Measurements from ENCODE around the gene SLC25A48.

Gene SLC25A48

GRCh38 chr5:135862744-135863143 lies 28.3 kb downstream of the SLC25A48 start:
- Histone ChIP-seq H3K27me3 (replicated peaks; ENCODE audit: control insufficient read depth, insufficient read depth, low read length) (peaks cover 22% of the 10 kb centered on the region), H3K36me3 (ENCODE audit: control insufficient read depth, insufficient read depth, low read length, severe bottlenecking) (no peaks in the 10 kb centered on the region), H3K9ac (ENCODE audit: low read length) (no peak overlapping the region), H3K9me3 (ENCODE audit: control insufficient read depth, low read length) (peaks cover 25% of the 10 kb centered on the region), H3K4me1 (ENCODE audit: control insufficient read depth, insufficient read depth, low read length) (peaks cover 6% of the 10 kb centered on the region), H3K4me3 (ENCODE audit: low read length) (no peak overlapping the region)
- DNase-seq (ENCODE audit: low read depth): no peak

- Histone ChIP-seq H3K9ac (ENCODE audit: low read length) (no peak overlapping the region), H3K9me3 (ENCODE audit: control insufficient read depth, low read length) (peaks cover 9% of the 10 kb centered on the region), H3K4me3 (ENCODE audit: low read length) (no peak overlapping the region), H3K36me3 (ENCODE audit: control insufficient read depth, insufficient read depth, low read length, severe bottlenecking) (no peaks in the 10 kb centered on the region), H3K4me1 (ENCODE audit: control insufficient read depth, insufficient read depth, low read length) (peaks cover 6% of the 10 kb centered on the region), H3K27me3 (replicated peaks; ENCODE audit: control insufficient read depth, insufficient read depth, low read length) (peaks cover 29% of the 10 kb centered on the region)
- DNase-seq (ENCODE audit: low read depth): no peak
These were observed 30.3 kb downstream of the SLC25A48 start for GRCh38 chr5:135864503-135865435.

- Histone ChIP-seq H3K4me1 (ENCODE audit: control insufficient read depth, insufficient read depth, low read length) (peaks cover 6% of the 10 kb centered on the region), H3K36me3 (ENCODE audit: control insufficient read depth, insufficient read depth, low read length, severe bottlenecking) (no peaks in the 10 kb centered on the region), H3K4me3 (ENCODE audit: low read length) (no peak overlapping the region), H3K27me3 (replicated peaks; ENCODE audit: control insufficient read depth, insufficient read depth, low read length) (peaks cover 37% of the 10 kb centered on the region), H3K9ac (ENCODE audit: low read length) (no peak overlapping the region), H3K9me3 (ENCODE audit: control insufficient read depth, low read length) (peaks cover 8% of the 10 kb centered on the region)
- no peak for DNase-seq (ENCODE audit: low read depth)
These were observed 31.6 kb downstream of the SLC25A48 start for GRCh38 chr5:135866016-135866415.

GRCh38 chr5:135867599-135867998 lies 33.1 kb downstream of the SLC25A48 start:
- H3K9ac ChIP-seq (ENCODE audit: low read length): no peak overlapping the region
- H3K27me3 ChIP-seq (replicated peaks; ENCODE audit: control insufficient read depth, insufficient read depth, low read length): peaks cover 44% of the 10 kb centered on the region
- H3K4me3 ChIP-seq (ENCODE audit: low read length): no peak overlapping the region
- no peak for DNase-seq (ENCODE audit: low read depth)
- H3K4me1 ChIP-seq (ENCODE audit: control insufficient read depth, insufficient read depth, low read length): no peaks in the 10 kb centered on the region
- peaks cover 8% of the 10 kb centered on the region for H3K9me3 ChIP-seq (ENCODE audit: control insufficient read depth, low read length)
- H3K36me3 ChIP-seq (ENCODE audit: control insufficient read depth, insufficient read depth, low read length, severe bottlenecking): no peaks in the 10 kb centered on the region

GRCh38 chr5:135868681-135869080 lies 34.2 kb downstream of the SLC25A48 start:
- Histone ChIP-seq H3K9me3 (ENCODE audit: control insufficient read depth, low read length) (peaks cover 8% of the 10 kb centered on the region), H3K36me3 (ENCODE audit: control insufficient read depth, insufficient read depth, low read length, severe bottlenecking) (no peaks in the 10 kb centered on the region), H3K27me3 (replicated peaks; ENCODE audit: control insufficient read depth, insufficient read depth, low read length) (peaks cover 41% of the 10 kb centered on the region), H3K9ac (ENCODE audit: low read length) (no peak overlapping the region), H3K4me1 (ENCODE audit: control insufficient read depth, insufficient read depth, low read length) (no peaks in the 10 kb centered on the region), H3K4me3 (ENCODE audit: low read length) (no peak overlapping the region)
- DNase-seq (ENCODE audit: low read depth): no peak

- Histone ChIP-seq H3K4me3 (ENCODE audit: low read length) (no peak overlapping the region), H3K36me3 (ENCODE audit: control insufficient read depth, insufficient read depth, low read length, severe bottlenecking) (no peaks in the 10 kb centered on the region), H3K4me1 (ENCODE audit: control insufficient read depth, insufficient read depth, low read length) (no peaks in the 10 kb centered on the region), H3K27me3 (replicated peaks; ENCODE audit: control insufficient read depth, insufficient read depth, low read length) (peaks cover 47% of the 10 kb centered on the region), H3K9me3 (ENCODE audit: control insufficient read depth, low read length) (peaks cover 6% of the 10 kb centered on the region), H3K9ac (ENCODE audit: low read length) (no peak overlapping the region)
- no peak for DNase-seq (ENCODE audit: low read depth)
These were observed 34.8 kb downstream of the SLC25A48 start for GRCh38 chr5:135869276-135869675.

DNA sequence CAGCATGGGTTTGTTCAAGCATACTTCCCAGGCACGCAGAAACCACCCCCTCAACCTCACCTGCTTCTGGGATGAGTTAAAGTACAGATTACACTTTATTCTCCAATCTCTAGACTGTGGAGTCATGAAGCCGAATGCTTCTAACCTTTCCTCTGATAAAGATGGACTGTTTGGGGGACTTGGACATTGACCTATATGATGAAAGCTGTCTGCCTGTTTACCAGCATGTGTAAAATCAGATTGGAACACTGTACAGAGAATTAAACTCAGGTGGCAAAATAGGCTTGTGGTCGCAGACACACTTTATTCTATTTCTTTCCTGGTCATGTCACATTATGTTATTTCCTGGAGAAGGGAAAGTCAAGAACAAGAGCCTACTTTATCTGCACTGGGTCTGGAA lies 35.5 kb downstream of the SLC25A48 start:
- H3K27me3 ChIP-seq (replicated peaks; ENCODE audit: control insufficient read depth, insufficient read depth, low read length): peaks cover 54% of the 10 kb centered on the region

GRCh38 chr5:135871268-135871915 lies 36.9 kb downstream of the SLC25A48 start:
- H3K4me3 ChIP-seq (ENCODE audit: low read length): no peak overlapping the region
- H3K27me3 ChIP-seq (replicated peaks; ENCODE audit: control insufficient read depth, insufficient read depth, low read length): peaks cover 47% of the 10 kb centered on the region
- H3K9ac ChIP-seq (ENCODE audit: low read length): no peak overlapping the region
- peaks cover 2% of the 10 kb centered on the region for H3K9me3 ChIP-seq (ENCODE audit: control insufficient read depth, low read length)
- no peaks in the 10 kb centered on the region for H3K4me1 ChIP-seq (ENCODE audit: control insufficient read depth, insufficient read depth, low read length)
- H3K36me3 ChIP-seq (ENCODE audit: control insufficient read depth, insufficient read depth, low read length, severe bottlenecking): no peaks in the 10 kb centered on the region
- no peak for DNase-seq (ENCODE audit: low read depth)

More for the DNA sequence above, 35.5 kb downstream of the SLC25A48 start:
- no peak overlapping the region for H3K9ac ChIP-seq (ENCODE audit: low read length)
- DNase-seq (ENCODE audit: low read depth): no peak
- H3K36me3 ChIP-seq (ENCODE audit: control insufficient read depth, insufficient read depth, low read length, severe bottlenecking): no peaks in the 10 kb centered on the region
- no peaks in the 10 kb centered on the region for H3K4me1 ChIP-seq (ENCODE audit: control insufficient read depth, insufficient read depth, low read length)
- no peak overlapping the region for H3K4me3 ChIP-seq (ENCODE audit: low read length)
- peaks cover 2% of the 10 kb centered on the region for H3K9me3 ChIP-seq (ENCODE audit: control insufficient read depth, low read length)

DNA sequence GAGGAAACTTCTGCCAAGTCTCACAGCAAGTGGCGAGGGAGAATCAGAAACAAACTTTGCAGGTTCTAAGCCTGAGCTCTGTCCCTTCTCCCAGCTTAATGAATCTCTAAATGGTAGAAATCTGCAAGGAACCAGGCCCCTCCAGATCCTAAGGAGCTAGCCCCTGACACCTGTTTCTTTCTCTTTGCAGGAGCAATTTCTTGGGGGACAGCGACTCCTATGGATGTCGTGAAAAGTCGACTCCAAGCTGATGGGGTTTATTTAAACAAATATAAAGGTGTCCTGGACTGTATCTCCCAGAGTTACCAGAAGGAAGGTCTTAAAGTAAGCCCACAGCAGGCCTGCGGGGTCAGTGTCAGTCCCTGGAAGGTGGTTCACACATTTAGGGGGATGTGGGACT lies 39.4 kb downstream of the SLC25A48 start:
- no peak overlapping the region for H3K4me3 ChIP-seq (ENCODE audit: low read length)
- H3K4me1 ChIP-seq (ENCODE audit: control insufficient read depth, insufficient read depth, low read length): no peaks in the 10 kb centered on the region
- H3K9ac ChIP-seq (ENCODE audit: low read length): no peak overlapping the region
- no peaks in the 10 kb centered on the region for H3K9me3 ChIP-seq (ENCODE audit: control insufficient read depth, low read length)
- H3K36me3 ChIP-seq (ENCODE audit: control insufficient read depth, insufficient read depth, low read length, severe bottlenecking): no peaks in the 10 kb centered on the region
- DNase-seq (ENCODE audit: low read depth): no peak
- peaks cover 43% of the 10 kb centered on the region for H3K27me3 ChIP-seq (replicated peaks; ENCODE audit: control insufficient read depth, insufficient read depth, low read length)

GRCh38 chr5:135874461-135874860 lies 40.0 kb downstream of the SLC25A48 start:
- DNase-seq (ENCODE audit: low read depth): no peak
- peaks cover 37% of the 10 kb centered on the region for H3K27me3 ChIP-seq (replicated peaks; ENCODE audit: control insufficient read depth, insufficient read depth, low read length)
- no peak overlapping the region for H3K4me3 ChIP-seq (ENCODE audit: low read length)
- H3K9ac ChIP-seq (ENCODE audit: low read length): no peak overlapping the region
- no peaks in the 10 kb centered on the region for H3K4me1 ChIP-seq (ENCODE audit: control insufficient read depth, insufficient read depth, low read length)
- no peaks in the 10 kb centered on the region for H3K36me3 ChIP-seq (ENCODE audit: control insufficient read depth, insufficient read depth, low read length, severe bottlenecking)
- no peaks in the 10 kb centered on the region for H3K9me3 ChIP-seq (ENCODE audit: control insufficient read depth, low read length)

GRCh38 chr5:135875567-135875966 lies 41.1 kb downstream of the SLC25A48 start:
- Histone ChIP-seq H3K27me3 (replicated peaks; ENCODE audit: control insufficient read depth, insufficient read depth, low read length) (peaks cover 28% of the 10 kb centered on the region), H3K4me3 (ENCODE audit: low read length) (no peak overlapping the region), H3K36me3 (ENCODE audit: control insufficient read depth, insufficient read depth, low read length, severe bottlenecking) (no peaks in the 10 kb centered on the region), H3K9me3 (ENCODE audit: control insufficient read depth, low read length) (no peaks in the 10 kb centered on the region), H3K9ac (ENCODE audit: low read length) (no peak overlapping the region), H3K4me1 (ENCODE audit: control insufficient read depth, insufficient read depth, low read length) (no peaks in the 10 kb centered on the region)
- no peak for DNase-seq (ENCODE audit: low read depth)

Measured in adipocyte (in vitro differentiated cells).